Stimulated activated CD8-positive, alpha-beta memory T cell treated with anti-CD3 and anti-CD28 coated beads, Interleukin-4, amount 100 ng/mL, for 48 hours (primary cell): Measurements from ENCODE around the gene CHST3.

ENCODE experiments used
- DNase-seq: peaks from one replicate; pipeline ENCODE4 v3.0.0-alpha.2; 2020

Gene CHST3

GRCh38 chr10:72061491-72061890 lies 97.3 kb downstream of the CHST3 start:
- DNase-seq = no peak

- no peak for DNase-seq
These were observed 97.7 kb downstream of the CHST3 start for GRCh38 chr10:72061930-72062329.

- no peak for DNase-seq
These were observed 98.2 kb downstream of the CHST3 start for GRCh38 chr10:72062382-72062781.
